ENCODE data around the gene LDAH. TPM values are rescaled to one million over a fixed set of nuclear protein-coding genes. Genes with fewer than 3 reads are reported as not detected.

LDAH gene
- total RNA-seq, 4 donors from 2014 or later = 11.9 to 18.3 (median 14.0) TPM

GRCh38 chr2:20668871-20669475 is 153.9 kb downstream of the LDAH start:
- TF ChIP-seq, protein P1, sequence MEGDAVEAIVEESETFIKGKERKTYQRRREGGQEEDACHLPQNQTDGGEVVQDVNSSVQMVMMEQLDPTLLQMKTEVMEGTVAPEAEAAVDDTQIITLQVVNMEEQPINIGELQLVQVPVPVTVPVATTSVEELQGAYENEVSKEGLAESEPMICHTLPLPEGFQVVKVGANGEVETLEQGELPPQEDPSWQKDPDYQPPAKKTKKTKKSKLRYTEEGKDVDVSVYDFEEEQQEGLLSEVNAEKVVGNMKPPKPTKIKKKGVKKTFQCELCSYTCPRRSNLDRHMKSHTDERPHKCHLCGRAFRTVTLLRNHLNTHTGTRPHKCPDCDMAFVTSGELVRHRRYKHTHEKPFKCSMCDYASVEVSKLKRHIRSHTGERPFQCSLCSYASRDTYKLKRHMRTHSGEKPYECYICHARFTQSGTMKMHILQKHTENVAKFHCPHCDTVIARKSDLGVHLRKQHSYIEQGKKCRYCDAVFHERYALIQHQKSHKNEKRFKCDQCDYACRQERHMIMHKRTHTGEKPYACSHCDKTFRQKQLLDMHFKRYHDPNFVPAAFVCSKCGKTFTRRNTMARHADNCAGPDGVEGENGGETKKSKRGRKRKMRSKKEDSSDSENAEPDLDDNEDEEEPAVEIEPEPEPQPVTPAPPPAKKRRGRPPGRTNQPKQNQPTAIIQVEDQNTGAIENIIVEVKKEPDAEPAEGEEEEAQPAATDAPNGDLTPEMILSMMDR (IDR thresholded peaks at IDR 0.05; ENCODE audit: low read depth) = no peak

DNA sequence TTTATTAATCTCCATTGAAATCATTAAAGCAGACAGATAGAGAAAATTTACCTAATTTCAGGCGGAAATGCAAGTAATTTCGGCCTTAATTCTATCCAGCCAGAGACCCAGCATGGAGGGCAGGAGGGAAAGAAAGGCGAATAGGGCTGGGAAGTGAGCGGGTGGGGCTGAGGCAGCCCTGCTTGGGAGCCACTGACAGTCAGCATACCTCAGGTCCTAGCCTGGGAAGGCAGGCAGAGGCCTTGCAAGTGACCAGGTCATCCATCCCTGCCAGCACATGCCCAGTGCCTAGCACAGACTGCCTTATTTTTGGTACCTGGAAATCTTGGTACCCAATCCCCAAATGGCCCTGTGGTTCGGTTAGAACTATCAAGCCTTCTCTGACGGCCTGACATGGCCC is 154.4 kb downstream of the LDAH start:
- TF ChIP-seq, protein P1 (IDR thresholded peaks at IDR 0.05; ENCODE audit: low read depth) = no peak

DNA sequence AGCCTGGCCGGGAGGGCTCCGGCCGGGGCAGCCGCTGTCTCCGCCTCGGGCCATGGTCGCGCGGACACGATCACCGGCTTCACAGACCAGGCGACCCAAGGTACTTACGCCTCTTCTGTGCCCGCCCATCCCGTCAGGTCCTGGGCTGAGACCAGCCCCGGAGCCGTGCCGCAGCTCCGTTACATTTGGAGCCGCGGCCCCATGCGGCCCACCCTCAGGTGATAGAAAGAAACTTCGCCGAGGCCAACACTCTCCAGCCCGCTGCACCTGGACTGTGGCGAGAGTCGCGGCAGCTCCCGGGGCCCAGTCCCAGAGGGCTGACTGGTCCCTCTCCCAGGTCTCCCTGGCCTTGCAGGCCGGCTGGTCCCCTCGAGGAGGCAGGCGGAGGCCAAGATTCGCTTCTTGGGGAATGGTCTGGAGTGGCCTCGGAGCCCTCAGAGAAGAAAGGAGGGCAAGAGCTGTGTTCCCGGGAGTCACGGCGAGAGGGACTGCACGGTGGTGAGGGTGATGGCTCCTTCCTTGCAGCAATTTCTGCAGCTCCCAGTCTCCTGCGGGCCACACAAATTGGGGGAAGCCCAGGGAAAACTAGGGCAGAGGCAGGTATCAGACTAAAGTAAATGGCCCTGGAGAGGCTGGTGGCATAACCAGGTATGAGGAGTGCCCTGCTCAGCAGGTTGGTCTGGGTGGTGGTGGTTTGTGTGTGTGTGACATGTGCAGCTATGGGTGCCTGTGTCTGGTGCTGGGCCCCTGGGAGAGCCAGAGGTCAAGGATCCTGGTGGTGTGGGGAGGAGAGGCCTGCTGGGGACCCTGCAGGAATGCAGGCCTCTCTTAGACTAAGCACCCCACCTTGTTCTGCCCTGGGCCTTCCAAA is 155.1 kb downstream of the LDAH start:
- TF ChIP-seq, protein P1 (IDR thresholded peaks at IDR 0.05; ENCODE audit: low read depth) = no peak

DNA sequence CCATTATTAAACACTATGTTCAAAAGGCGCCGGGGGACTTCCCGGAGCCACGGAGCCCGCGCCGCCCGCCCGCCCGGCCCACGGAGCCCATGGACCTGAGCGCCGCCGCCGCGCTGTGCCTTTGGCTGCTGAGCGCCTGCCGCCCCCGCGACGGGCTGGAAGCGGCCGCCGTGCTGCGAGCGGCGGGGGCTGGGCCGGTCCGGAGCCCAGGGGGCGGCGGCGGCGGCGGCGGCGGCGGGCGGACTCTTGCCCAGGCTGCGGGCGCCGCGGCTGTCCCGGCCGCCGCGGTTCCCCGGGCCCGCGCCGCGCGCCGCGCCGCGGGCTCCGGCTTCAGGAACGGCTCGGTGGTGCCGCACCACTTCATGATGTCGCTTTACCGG is 155.8 kb downstream of the LDAH start:
- TF ChIP-seq, protein P1 (IDR thresholded peaks at IDR 0.05; ENCODE audit: low read depth) = no peak

DNA sequence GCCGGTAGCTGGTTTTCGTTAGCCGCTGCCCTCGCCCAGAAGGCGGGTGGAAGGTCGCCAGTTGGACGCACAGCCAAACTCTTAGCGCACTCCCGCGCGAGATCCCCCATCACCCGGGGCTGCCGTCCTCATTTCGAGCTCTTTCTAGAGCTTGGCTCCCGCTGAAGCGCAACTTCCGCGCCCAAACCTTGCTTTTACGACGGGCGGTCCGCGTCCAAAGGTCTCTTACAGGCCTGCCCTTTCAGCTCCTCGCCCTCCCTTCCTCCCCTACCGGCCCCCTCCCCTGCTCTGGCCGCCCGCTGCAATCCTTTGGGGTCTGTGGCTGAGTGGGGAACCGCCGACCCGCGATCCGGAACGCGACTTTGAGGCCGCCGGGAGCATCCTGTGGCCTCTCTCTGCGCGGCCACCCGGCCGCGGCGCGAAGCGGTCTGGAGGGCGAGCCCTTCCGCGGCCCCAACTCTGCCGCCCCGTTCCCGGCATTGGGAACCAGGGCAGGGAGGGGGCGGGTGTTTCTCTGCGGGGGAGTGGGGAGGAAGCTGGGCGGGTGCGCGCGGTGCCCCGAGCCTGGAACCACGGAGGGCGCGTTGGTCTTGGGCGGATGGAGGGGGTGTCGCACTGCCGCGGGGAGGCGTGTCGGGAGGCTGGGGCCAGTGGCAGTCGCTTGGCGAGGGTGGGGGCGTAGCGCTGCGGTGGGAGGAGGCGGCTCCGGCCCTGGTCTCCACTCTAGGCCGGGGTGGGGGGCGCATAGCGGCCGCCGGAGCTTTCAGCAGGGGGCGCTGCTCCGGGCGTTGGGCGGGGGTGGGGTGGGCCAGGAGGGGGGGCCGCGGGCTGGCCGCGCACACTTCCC is 156.4 kb downstream of the LDAH start, which contains the start of gene GDF7:
TSS of gene GDF7 (plus strand) at position 841 of the 847 bp plus-strand sequence. CDS start 96 bp downstream, outside the sequence.
- TF ChIP-seq, protein P1 (IDR thresholded peaks at IDR 0.05; ENCODE audit: low read depth) = no peak

GRCh38 chr2:20666005-20666303 is 156.9 kb downstream of the LDAH start:
- TF ChIP-seq, protein P1 (IDR thresholded peaks at IDR 0.05; ENCODE audit: low read depth) = no peak

Data from subcutaneous adipose tissue (tissue), 4 donors.